Prostate gland (tissue), 2 donors: Measurements from ENCODE around the gene DEGS1. TPM values are rescaled to one million over a fixed set of nuclear protein-coding genes. Genes with fewer than 3 reads are reported as not detected.
A peak's percentile ranks its signal among the peaks of the same experiment; 100 is the strongest.

Experiments used
- DNase-seq: peaks from one replicate; pipeline ENCODE4 v3.0.0-alpha.2; 2019; ENCODE audit warnings: low spot score
- H3K27ac ChIP-seq, 2 donors: fragments of 200-600 bp; sonication (generic); 2 replicates each; pipeline ENCODE4 v1.5.1; 2017 to 2019
- H3K27me3 ChIP-seq: fragments of 200-600 bp; sonication (generic); replicated peaks from 2 replicates; pipeline ENCODE4 v1.5.1; 2019; ENCODE audit not compliant: insufficient read depth
- H3K36me3 ChIP-seq, 2 donors: fragments of 200-600 bp; sonication (generic); 1 replicate in 1 of 2; 2 replicates in 1 of 2; pipeline versions ENCODE4 v1.5.1 to v1.8.1; 2017 to 2019
- H3K4me1 ChIP-seq: fragments of 200-600 bp; sonication (generic); replicated peaks from 2 replicates; pipeline ENCODE4 v1.5.1; 2019
- H3K4me3 ChIP-seq, 2 donors: fragments of 200-600 bp; sonication (generic); 2 replicates each; pipeline ENCODE4 v1.5.1; 2017 to 2019
- H3K9me3 ChIP-seq: fragments of 200-600 bp; sonication (generic); 2 replicates; pipeline ENCODE4 v1.5.1; 2017
- CTCF ChIP-seq, 4 experiments: fragments of 200-600 bp in 2 of 4; fragments of 450-650 bp in 2 of 4; sonication (generic) in 2 of 4; IDR thresholded peaks; 1 replicate in 3 of 4; 2 replicates in 1 of 4; pipeline ENCODE4 v1.5.1; 2016 to 2019; ENCODE audit warnings: antibody characterized with exemption in 4 of 4, mild to moderate bottlenecking in 2 of 4, moderate library complexity in 2 of 4
- POLR2A ChIP-seq: fragments of 450-650 bp; IDR thresholded peaks from one replicate; pipeline ENCODE4 v1.6.1; 2016; ENCODE audit warnings: antibody characterized with exemption, mild to moderate bottlenecking
- POLR2AphosphoS5 ChIP-seq: sonication (generic); formaldehyde crosslinking; IDR thresholded peaks from one replicate; pipeline ENCODE4 v1.6.1; 2017; ENCODE audit warnings: antibody characterized with exemption
- WGBS: methylation state at CpG from one replicate; pipeline ENCODE4 v1.1.5; 2018; 5-methylcytosine and 5-hydroxymethylcytosine counted together
- intact Hi-C: fragments of 100-400 bp; cut with DNase I; formaldehyde crosslinking; loops from one replicate; pipeline ENCODE4 v1.14.2; 2022
- total RNA-seq, 2 donors: library from RNA; depleted of rRNA; stranded (reverse); fragments of >200 nt; gene quantifications; one replicate each; pipeline ENCODE4 v1.1.0, GENCODE V29; 2016

The DEGS1 gene
- total RNA-seq, 2 donors from 2014 or later: 78.8 to 172 TPM

- no peak for DNase-seq
- no peaks in the 10 kb centered on the region for H3K36me3 ChIP-seq
- H3K9me3 ChIP-seq: no peaks in the 10 kb centered on the region
- peaks cover 3% of the 10 kb centered on the region for H3K4me1 ChIP-seq
- no peak overlapping the region for H3K4me3 ChIP-seq
- no peaks in the 10 kb centered on the region for H3K27me3 ChIP-seq
- intact Hi-C loops: no loop called here
- 45% methylated on average over 5 of the region's 5 CpGs for WGBS
- TF ChIP-seq POLR2A: no peak
- TF ChIP-seq POLR2AphosphoS5: peak; percentile 60
- no peak for TF ChIP-seq CTCF (IDR thresholded peaks at IDR 0.05)
- H3K27ac ChIP-seq: peak overlapping the region; percentile 15 to 38
Measured at GRCh38 chr1:224178894-224179293, 4.1 kb upstream of the DEGS1 start.

- intact Hi-C loops: loop anchor here (10.0 kb wide), 2 partner anchors 66 to 154 kb away; partner anchors contain the start of genes FBXO28 and NVL
- H3K27ac ChIP-seq: peak overlapping the region; percentile 28 to 98
Measured at GRCh38 chr1:224180783-224181452, 2.1 kb upstream of the DEGS1 start.

GRCh38 chr1:224181453-224181810 lies 1.6 kb upstream of the DEGS1 start:
- intact Hi-C loops: loop anchor here (10.0 kb wide), 2 partner anchors 67 to 153 kb away; partner anchors contain the start of genes FBXO28 and NVL
- Histone ChIP-seq H3K9me3 (no peaks in the 10 kb centered on the region), H3K27me3 (no peaks in the 10 kb centered on the region), H3K4me3 (no peak overlapping the region), H3K4me1 (peaks cover 3% of the 10 kb centered on the region), H3K27ac (peak overlapping the region; percentile 94 to 98), H3K36me3 (no peaks in the 10 kb centered on the region)
- 87% methylated on average over 4 of the region's 4 CpGs for WGBS
- TF ChIP-seq POLR2A: no peak
- TF ChIP-seq CTCF (IDR thresholded peaks at IDR 0.05): no peak
- no peak for TF ChIP-seq POLR2AphosphoS5
- no peak for DNase-seq

More at GRCh38 chr1:224180783-224181452, 2.1 kb upstream of the DEGS1 start:
- Histone ChIP-seq H3K4me1 (peaks cover 3% of the 10 kb centered on the region), H3K27me3 (no peaks in the 10 kb centered on the region), H3K9me3 (no peaks in the 10 kb centered on the region), H3K36me3 (no peaks in the 10 kb centered on the region), H3K4me3 (no peak overlapping the region)
- DNase-seq: no peak
- TF ChIP-seq POLR2AphosphoS5: peak; percentile 9
- TF ChIP-seq POLR2A: no peak
- no peak for TF ChIP-seq CTCF (IDR thresholded peaks at IDR 0.05)
- 60% methylated on average over 11 of the region's 11 CpGs for WGBS

- Histone ChIP-seq H3K27ac (peak overlapping the region; percentile 94 to 98), H3K9me3 (no peaks in the 10 kb centered on the region), H3K27me3 (no peaks in the 10 kb centered on the region), H3K4me1 (peaks cover 3% of the 10 kb centered on the region), H3K36me3 (no peaks in the 10 kb centered on the region), H3K4me3 (peak overlapping the region; percentile 92 to 99)
- DNase-seq: no peak
- intact Hi-C loops: loop anchor here (10.0 kb wide), 2 partner anchors 67 to 153 kb away; partner anchors contain the start of genes FBXO28 and NVL
- TF ChIP-seq POLR2AphosphoS5 (no peak), POLR2A (no peak), CTCF (IDR thresholded peaks at IDR 0.05) (no peak)
- 50% methylated on average over 22 of the region's 22 CpGs for WGBS
Measured at GRCh38 chr1:224182057-224182865, 779 bp upstream of the DEGS1 start.
